ENCODE measurements around the gene CDK5RAP2. TPM values are rescaled to one million over a fixed set of nuclear protein-coding genes. Genes with fewer than 3 reads are reported as not detected.

Gene CDK5RAP2
- total RNA-seq, 4 donors from 2014 or later: 53.5 to 74.2 (median 55.7) TPM

DNA sequence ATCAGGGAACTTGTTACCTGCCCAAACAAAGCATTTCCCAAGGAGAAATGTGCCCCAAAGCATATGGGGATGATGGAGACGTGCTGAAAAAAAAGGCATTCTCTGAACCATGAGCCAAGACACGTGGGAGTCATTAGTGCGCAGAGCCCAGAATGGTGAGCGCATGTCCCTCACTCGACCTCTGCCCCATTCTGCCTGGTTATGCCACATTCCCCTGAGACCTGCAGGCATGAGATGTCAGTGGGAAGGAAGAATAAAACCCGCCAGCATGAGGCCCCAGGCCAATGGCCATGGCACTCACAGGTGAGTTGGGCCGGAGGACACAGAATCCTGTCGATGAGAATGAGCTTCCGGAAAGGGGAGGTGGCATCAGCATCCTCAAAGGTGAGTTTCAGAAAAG, 228.9 kb downstream of the CDK5RAP2 start:
- intact Hi-C loops (cut with DNase I; ENCODE audit: low total_unique reads): no loop called here
- no peak for DNase-seq (ENCODE audit: low spot score in 2 of 2)
- WGBS, 2 donors: 54 to 63% methylated on average over 9 of the region's 9 CpGs
- no peak overlapping the region for H3K4me3 ChIP-seq (ENCODE audit: low read depth, poor library complexity, severe bottlenecking)
- no peak for TF ChIP-seq POLR2A (IDR thresholded peaks at IDR 0.05)
- TF ChIP-seq, protein P1, sequence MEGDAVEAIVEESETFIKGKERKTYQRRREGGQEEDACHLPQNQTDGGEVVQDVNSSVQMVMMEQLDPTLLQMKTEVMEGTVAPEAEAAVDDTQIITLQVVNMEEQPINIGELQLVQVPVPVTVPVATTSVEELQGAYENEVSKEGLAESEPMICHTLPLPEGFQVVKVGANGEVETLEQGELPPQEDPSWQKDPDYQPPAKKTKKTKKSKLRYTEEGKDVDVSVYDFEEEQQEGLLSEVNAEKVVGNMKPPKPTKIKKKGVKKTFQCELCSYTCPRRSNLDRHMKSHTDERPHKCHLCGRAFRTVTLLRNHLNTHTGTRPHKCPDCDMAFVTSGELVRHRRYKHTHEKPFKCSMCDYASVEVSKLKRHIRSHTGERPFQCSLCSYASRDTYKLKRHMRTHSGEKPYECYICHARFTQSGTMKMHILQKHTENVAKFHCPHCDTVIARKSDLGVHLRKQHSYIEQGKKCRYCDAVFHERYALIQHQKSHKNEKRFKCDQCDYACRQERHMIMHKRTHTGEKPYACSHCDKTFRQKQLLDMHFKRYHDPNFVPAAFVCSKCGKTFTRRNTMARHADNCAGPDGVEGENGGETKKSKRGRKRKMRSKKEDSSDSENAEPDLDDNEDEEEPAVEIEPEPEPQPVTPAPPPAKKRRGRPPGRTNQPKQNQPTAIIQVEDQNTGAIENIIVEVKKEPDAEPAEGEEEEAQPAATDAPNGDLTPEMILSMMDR (IDR thresholded peaks at IDR 0.05): no peak

DNA sequence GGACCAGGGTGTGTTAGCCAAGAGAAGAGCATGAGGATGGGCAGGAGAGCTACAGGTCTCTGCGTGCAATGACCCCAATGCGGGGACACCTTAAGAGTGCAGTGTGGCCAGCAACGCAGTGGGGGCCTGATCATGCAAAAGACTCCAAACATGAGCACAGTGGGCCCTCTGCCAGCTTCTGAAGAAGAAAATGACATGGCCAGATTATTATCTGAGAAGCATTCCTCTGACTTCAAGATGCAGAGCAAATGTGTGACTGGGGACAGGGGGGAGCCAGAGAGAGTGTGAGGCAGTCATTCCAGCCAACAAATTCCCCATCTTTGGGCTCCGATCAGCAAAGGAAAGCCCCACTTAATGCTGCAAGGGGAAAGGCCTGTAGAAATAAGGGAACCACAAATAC, 229.4 kb downstream of the CDK5RAP2 start:
- H3K4me3 ChIP-seq (ENCODE audit: low read depth, poor library complexity, severe bottlenecking): no peak overlapping the region
- TF ChIP-seq, protein P1 (IDR thresholded peaks at IDR 0.05): no peak
- no peak for TF ChIP-seq POLR2A (IDR thresholded peaks at IDR 0.05)
- intact Hi-C loops (cut with DNase I; ENCODE audit: low total_unique reads): no loop called here
- no peak for DNase-seq (ENCODE audit: low spot score in 2 of 2)
- 49 to 71% methylated on average over 4 of the region's 4 CpGs for WGBS, 2 donors

DNA sequence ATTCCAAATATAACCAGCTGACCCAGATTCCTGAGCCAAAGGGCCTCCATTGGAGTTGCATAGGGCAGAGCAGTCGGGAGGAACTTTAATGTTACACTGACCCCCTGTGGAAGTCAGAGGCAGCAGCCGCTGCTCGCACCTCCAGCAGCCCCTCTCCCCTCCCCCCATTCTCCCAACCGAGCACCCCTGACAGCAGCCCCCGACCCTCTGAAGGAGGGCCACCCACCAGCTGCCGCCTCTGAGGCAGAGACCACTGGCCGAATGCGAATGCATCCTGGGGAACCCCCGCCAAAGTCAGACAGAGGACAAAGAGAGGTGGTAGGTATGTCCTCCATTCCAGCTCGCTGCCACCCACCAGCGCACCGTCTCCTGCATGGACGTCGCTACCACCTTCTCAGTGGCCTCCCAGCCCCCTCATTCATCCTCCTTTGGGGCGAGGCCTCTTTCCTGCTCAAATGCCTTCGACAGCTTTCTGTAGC, 231.0 kb downstream of the CDK5RAP2 start:
- 39 to 48% methylated on average over 15 to 16 of the region's 16 CpGs for WGBS, 2 donors
- intact Hi-C loops (cut with DNase I; ENCODE audit: low total_unique reads): no loop called here
- TF ChIP-seq POLR2A (IDR thresholded peaks at IDR 0.05): no peak
- TF ChIP-seq, protein P1 (IDR thresholded peaks at IDR 0.05): no peak
- no peak for DNase-seq (ENCODE audit: low spot score in 2 of 2)
- no peak overlapping the region for H3K4me3 ChIP-seq (ENCODE audit: low read depth, poor library complexity, severe bottlenecking)

DNA sequence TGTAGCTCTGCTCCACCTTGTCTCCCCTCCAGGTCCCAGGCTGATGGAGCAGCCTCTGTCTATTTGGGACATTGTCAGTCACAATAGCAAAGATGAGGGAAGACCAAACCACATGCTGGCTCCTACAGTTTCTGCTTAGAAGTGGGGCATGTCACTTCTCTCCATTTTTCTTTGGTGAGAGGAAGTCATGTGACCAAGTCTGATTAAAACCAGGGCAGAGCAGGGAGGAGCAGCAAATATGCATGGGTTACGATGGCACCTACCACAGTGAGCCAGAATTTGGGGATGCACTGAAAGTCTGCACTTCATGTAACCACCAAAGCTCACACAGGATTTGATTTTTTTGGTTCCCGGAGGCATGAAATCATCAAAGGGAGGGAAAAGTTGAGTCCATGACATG, 234.6 kb downstream of the CDK5RAP2 start:
- no peak for DNase-seq (ENCODE audit: low spot score in 2 of 2)
- H3K4me3 ChIP-seq (ENCODE audit: low read depth, poor library complexity, severe bottlenecking): no peak overlapping the region
- TF ChIP-seq, protein P1 (IDR thresholded peaks at IDR 0.05): no peak
- no peak for TF ChIP-seq POLR2A (IDR thresholded peaks at IDR 0.05)
- 55 to 75% methylated on average over 2 of the region's 2 CpGs for WGBS, 2 donors
- intact Hi-C loops (cut with DNase I; ENCODE audit: low total_unique reads): no loop called here

DNA sequence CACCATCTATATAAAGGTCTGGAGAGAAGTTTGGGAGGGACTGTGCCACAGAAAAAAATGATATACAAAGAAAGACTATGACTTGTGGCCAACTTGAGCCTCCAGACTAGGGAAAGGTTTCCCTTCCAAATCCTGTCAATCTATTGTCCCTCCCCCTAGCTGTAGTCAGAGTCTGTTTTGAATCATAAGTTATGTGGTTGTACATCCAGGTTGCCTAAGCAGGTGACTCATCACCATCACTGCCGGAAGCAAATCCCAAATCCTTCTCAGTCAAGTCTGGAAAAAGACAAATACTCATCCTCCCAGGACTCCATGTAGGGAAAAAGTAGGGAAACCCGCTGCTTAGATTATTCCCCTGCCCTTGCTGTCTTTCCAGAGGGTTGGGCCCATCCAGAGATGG, 235.7 kb downstream of the CDK5RAP2 start:
- intact Hi-C loops (cut with DNase I; ENCODE audit: low total_unique reads): no loop called here
- DNase-seq (ENCODE audit: low spot score in 2 of 2): no peak
- TF ChIP-seq, protein P1 (IDR thresholded peaks at IDR 0.05): no peak
- TF ChIP-seq POLR2A (IDR thresholded peaks at IDR 0.05): no peak
- 47 to 53% methylated on average over 2 of the region's 2 CpGs for WGBS, 2 donors
- H3K4me3 ChIP-seq (ENCODE audit: low read depth, poor library complexity, severe bottlenecking): no peak overlapping the region

DNA sequence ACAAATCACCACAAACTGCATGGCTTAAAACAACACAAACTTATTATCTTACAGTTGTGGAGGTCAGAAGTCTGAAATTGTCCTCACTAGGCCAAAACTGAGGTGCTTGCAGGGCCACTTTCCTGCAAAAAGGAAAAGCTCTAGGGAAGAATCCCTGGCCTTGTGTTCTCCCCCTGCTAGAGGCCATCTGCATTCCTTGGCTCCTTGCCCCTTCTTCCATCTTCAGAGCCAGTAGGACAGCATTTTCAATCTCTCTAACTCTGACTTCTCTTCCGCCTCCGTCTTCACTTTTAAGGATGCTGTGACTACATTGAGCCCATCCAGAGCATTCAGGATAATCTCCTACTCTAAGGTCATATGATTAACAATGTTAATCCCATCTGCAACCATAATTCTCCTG, 236.6 kb downstream of the CDK5RAP2 start:
- 94 to 97% methylated on average over 2 of the region's 2 CpGs for WGBS, 2 donors
- TF ChIP-seq, protein P1 (IDR thresholded peaks at IDR 0.05): no peak
- no peak for TF ChIP-seq POLR2A (IDR thresholded peaks at IDR 0.05)
- H3K4me3 ChIP-seq (ENCODE audit: low read depth, poor library complexity, severe bottlenecking): no peak overlapping the region
- intact Hi-C loops (cut with DNase I; ENCODE audit: low total_unique reads): no loop called here
- DNase-seq (ENCODE audit: low spot score in 2 of 2): no peak
